Measurements from ENCODE around the gene WT1.

GRCh38 chr11:32417806-32418205, 17.5 kb downstream of the WT1 start:
- no peak for TF ChIP-seq CTCF (IDR thresholded peaks at IDR 0.05 in 4 of 5, conservative IDR thresholded peaks at IDR 0.05 in 1 of 5)
- no peak for TF ChIP-seq POLR2A (IDR thresholded peaks at IDR 0.05)

Data from gastrocnemius medialis (tissue), 4 donors.